CD4-positive, alpha-beta memory T cell (primary cell): ENCODE data around the gene ST3GAL4. TPM values are rescaled to one million over a fixed set of nuclear protein-coding genes. Genes with fewer than 3 reads are reported as not detected.
A peak's percentile ranks its signal among the peaks of the same experiment; 100 is the strongest.

Source experiments
- CTCF ChIA-PET: fragments of 350-600 bp; sonication (Branson Sonifier 250); formaldehyde crosslinking; loops from one replicate; lab custom pipeline; 2021; ENCODE audit warnings: inconsistent platforms; ENCODE audit not compliant: partially characterized antibody; lab: Charles Lee
- POLR2A ChIA-PET: fragments of 350-600 bp; sonication (Branson Sonifier 250); formaldehyde crosslinking; loops from one replicate; lab custom pipeline; 2021; ENCODE audit not compliant: partially characterized antibody; lab: Charles Lee
- DNase-seq, 5 donors: peaks; one replicate each; pipeline versions ENCODE4 v3.0.0 to v3.0.0-alpha.2; 2020 to 2022; ENCODE audit warnings: mixed read lengths in 1 of 5
- H3K27ac ChIP-seq: one replicate; pipeline ENCODE4 v1.7.0; 2013; ENCODE audit warnings: low read depth, low read length
- H3K27me3 ChIP-seq: 2 replicates; pipeline ENCODE4 v1.7.0; 2013; ENCODE audit warnings: mild to moderate bottlenecking, low read length, moderate library complexity; ENCODE audit not compliant: insufficient read depth
- H3K36me3 ChIP-seq: 2 replicates; pipeline ENCODE4 v1.7.0; 2013; ENCODE audit warnings: mild to moderate bottlenecking, low read length, moderate library complexity; ENCODE audit not compliant: insufficient read depth
- H3K4me1 ChIP-seq: 2 replicates; pipeline ENCODE4 v1.7.0; 2013; ENCODE audit warnings: mild to moderate bottlenecking, low read length, moderate library complexity; ENCODE audit not compliant: insufficient read depth
- H3K4me3 ChIP-seq, 2 donors: one replicate each; pipeline ENCODE4 v1.7.0; 2013; ENCODE audit warnings: low read length in 2 of 2, mild to moderate bottlenecking in 1 of 2
- H3K9me3 ChIP-seq, 2 donors: one replicate each; pipeline ENCODE4 v1.7.0; 2013; ENCODE audit warnings: low read length in 2 of 2, control low read depth in 1 of 2; ENCODE audit not compliant: control insufficient read depth in 1 of 2
- H3K27ac Mint-ChIP-seq, 7 donors: one replicate each; pipeline ENCODE4 v1.8.0; 2020 to 2021; ENCODE audit warnings: mixed read lengths in 7 of 7, mild to moderate bottlenecking in 6 of 7, inconsistent platforms in 3 of 7, moderate library complexity in 3 of 7
- H3K27me3 Mint-ChIP-seq, 2 donors: one replicate each; pipeline ENCODE4 v1.8.0; 2020 to 2021; ENCODE audit warnings: mixed read lengths in 2 of 2
- H3K36me3 Mint-ChIP-seq, 2 donors: one replicate each; pipeline ENCODE4 v1.8.0; 2020 to 2021; ENCODE audit warnings: mixed read lengths in 2 of 2, inconsistent platforms in 1 of 2, mild to moderate bottlenecking in 1 of 2
- H3K4me1 Mint-ChIP-seq, 4 donors: one replicate each; pipeline ENCODE4 v1.8.0; 2020 to 2021; ENCODE audit warnings: mixed read lengths in 4 of 4, mild to moderate bottlenecking in 1 of 4
- H3K4me3 Mint-ChIP-seq, 8 donors: one replicate each; pipeline ENCODE4 v1.8.0; 2020 to 2021; ENCODE audit warnings: mixed read lengths in 8 of 8, mild to moderate bottlenecking in 7 of 8, moderate library complexity in 6 of 8, inconsistent platforms in 3 of 8
- H3K9me3 Mint-ChIP-seq, 8 donors: one replicate each; pipeline ENCODE4 v1.8.0; 2020 to 2021; ENCODE audit warnings: mixed read lengths in 8 of 8, mild to moderate bottlenecking in 5 of 8, inconsistent platforms in 3 of 8, moderate library complexity in 1 of 8
- intact Hi-C: fragments of 100-400 bp; cut with micrococcal nuclease; formaldehyde crosslinking; loops from one replicate; pipeline ENCODE4 v1.15.1; 2023
- polyA plus RNA-seq, 2 donors: library from polyadenylated mRNA; unstranded; fragments of 300-500 nt; fragmentation: Illumina TruSeq; gene quantifications; one replicate each; pipeline ENCODE4 v1.2.3, GENCODE V29; 2021
- total RNA-seq, 2 experiments: library from RNA; stranded (reverse); gene quantifications; one replicate each; pipeline ENCODE4 v1.2.3, GENCODE V29; 2021

ST3GAL4 gene
- total and polyA plus RNA-seq, 4 experiments from 2014 or later: 2.6 to 5.9 (median 3.6) TPM

GRCh38 chr11:126335463-126335760, 20.1 kb upstream of the ST3GAL4 start:
- intact Hi-C loops: no loop called here
- H3K27ac Mint-ChIP-seq: peak overlapping the region in 1 of 7 donors; percentile 27
- H3K9me3 Mint-ChIP-seq: no peaks in the 10 kb centered on the region
- H3K4me3 Mint-ChIP-seq: no peak overlapping the region
- POLR2A ChIA-PET: interaction anchor here (0.7 kb wide), 1 partner anchor 20 kb away, joined by 3 read pairs; the partner anchor contains the start of gene ST3GAL4
- Histone ChIP-seq H3K4me1 (no peaks in the 10 kb centered on the region), H3K27ac (no peak overlapping the region), H3K27me3 (no peaks in the 10 kb centered on the region), H3K36me3 (peaks cover 54% of the 10 kb centered on the region), H3K9me3 (no peaks in the 10 kb centered on the region), H3K4me3 (no peak overlapping the region)
- CTCF ChIA-PET: interaction anchor here (1.7 kb wide), 1 partner anchor 25 kb away, joined by 4 read pairs; no protein-coding TSS in a partner anchor
- peaks cover 0 to 10% (median 3%) of the 10 kb centered on the region in 4 donors for H3K4me1 Mint-ChIP-seq
- peaks cover 39 to 68% of the 10 kb centered on the region in 2 donors for H3K36me3 Mint-ChIP-seq
- no peak for DNase-seq
- no peaks in the 10 kb centered on the region for H3K27me3 Mint-ChIP-seq

GRCh38 chr11:126336138-126336541, 19.3 kb upstream of the ST3GAL4 start:
- ChIA-PET CTCF (interaction anchor here (1.7 kb wide), 1 partner anchor 25 kb away, joined by 4 read pairs; no protein-coding TSS in a partner anchor), POLR2A (no interaction called here)
- no peaks in the 10 kb centered on the region for H3K4me1 ChIP-seq
- no peak overlapping the region for H3K4me3 ChIP-seq
- H3K36me3 ChIP-seq: peaks cover 56% of the 10 kb centered on the region
- Mint-ChIP-seq H3K27ac (peak overlapping the region in 6 of 7 donors; percentile 8 to 86 (median 28)), H3K4me3 (no peak overlapping the region), H3K9me3 (no peaks in the 10 kb centered on the region), H3K27me3 (no peaks in the 10 kb centered on the region), H3K4me1 (peaks cover 0 to 11% (median 3%) of the 10 kb centered on the region in 4 donors), H3K36me3 (peaks cover 42 to 74% of the 10 kb centered on the region in 2 donors)
- intact Hi-C loops: no loop called here
- no peaks in the 10 kb centered on the region for H3K9me3 ChIP-seq
- H3K27me3 ChIP-seq: no peaks in the 10 kb centered on the region
- no peak for DNase-seq
- no peak overlapping the region for H3K27ac ChIP-seq

GRCh38 chr11:126336671-126337101, 18.8 kb upstream of the ST3GAL4 start:
- ChIA-PET POLR2A (no interaction called here), CTCF (interaction anchor here (1.7 kb wide), 1 partner anchor 26 kb away, joined by 4 read pairs; no protein-coding TSS in a partner anchor)
- peaks cover 54% of the 10 kb centered on the region for H3K36me3 ChIP-seq
- Mint-ChIP-seq H3K4me1 (peaks cover 0 to 16% (median 3%) of the 10 kb centered on the region in 4 donors), H3K4me3 (no peak overlapping the region), H3K9me3 (no peaks in the 10 kb centered on the region), H3K27ac (peak overlapping the region in 5 of 7 donors; percentile 8 to 36 (median 21)), H3K27me3 (no peaks in the 10 kb centered on the region), H3K36me3 (peaks cover 42 to 74% of the 10 kb centered on the region in 2 donors)
- intact Hi-C loops: no loop called here
- no peaks in the 10 kb centered on the region for H3K27me3 ChIP-seq
- H3K27ac ChIP-seq: no peak overlapping the region
- no peaks in the 10 kb centered on the region for H3K9me3 ChIP-seq
- DNase-seq: no peak
- no peaks in the 10 kb centered on the region for H3K4me1 ChIP-seq
- no peak overlapping the region for H3K4me3 ChIP-seq

- peaks cover 41 to 74% of the 10 kb centered on the region in 2 donors for H3K36me3 Mint-ChIP-seq
- CTCF ChIA-PET: no interaction called here
These were observed 18.4 kb upstream of the ST3GAL4 start for GRCh38 chr11:126337126-126337473.

GRCh38 chr11:126337474-126338241, 17.8 kb upstream of the ST3GAL4 start:
- Histone ChIP-seq H3K4me3 (no peak overlapping the region), H3K27ac (no peak overlapping the region), H3K36me3 (peaks cover 44% of the 10 kb centered on the region), H3K27me3 (no peaks in the 10 kb centered on the region), H3K4me1 (no peaks in the 10 kb centered on the region), H3K9me3 (no peaks in the 10 kb centered on the region)
- peaks cover 36 to 74% of the 10 kb centered on the region in 2 donors for H3K36me3 Mint-ChIP-seq
- intact Hi-C loops: no loop called here
- H3K4me3 Mint-ChIP-seq: no peak overlapping the region
- no peaks in the 10 kb centered on the region for H3K27me3 Mint-ChIP-seq
- CTCF ChIA-PET: interaction anchor here (0.7 kb wide), 1 partner anchor 27 kb away, joined by 3 read pairs; no protein-coding TSS in a partner anchor
- no peak for DNase-seq
- H3K27ac Mint-ChIP-seq: no peak overlapping the region
- peaks cover 0 to 16% (median 2%) of the 10 kb centered on the region in 4 donors for H3K4me1 Mint-ChIP-seq
- POLR2A ChIA-PET: no interaction called here
- H3K9me3 Mint-ChIP-seq: no peaks in the 10 kb centered on the region

More at GRCh38 chr11:126337126-126337473, 18.4 kb upstream of the ST3GAL4 start:
- Histone ChIP-seq H3K9me3 (no peaks in the 10 kb centered on the region), H3K27me3 (no peaks in the 10 kb centered on the region), H3K4me3 (no peak overlapping the region), H3K36me3 (peaks cover 50% of the 10 kb centered on the region), H3K4me1 (no peaks in the 10 kb centered on the region), H3K27ac (no peak overlapping the region)
- Mint-ChIP-seq H3K27ac (peak overlapping the region in 1 of 7 donors; percentile 36), H3K9me3 (no peaks in the 10 kb centered on the region), H3K4me3 (no peak overlapping the region), H3K4me1 (peaks cover 0 to 20% (median 3%) of the 10 kb centered on the region in 4 donors), H3K27me3 (no peaks in the 10 kb centered on the region)
- POLR2A ChIA-PET: no interaction called here
- no peak for DNase-seq
- intact Hi-C loops: no loop called here

- Mint-ChIP-seq H3K27me3 (no peaks in the 10 kb centered on the region), H3K4me1 (peaks cover 0 to 16% (median 2%) of the 10 kb centered on the region in 4 donors), H3K9me3 (no peaks in the 10 kb centered on the region), H3K36me3 (peaks cover 31 to 67% of the 10 kb centered on the region in 2 donors), H3K27ac (peak overlapping the region in 3 of 7 donors; percentile 51 to 57 (median 53)), H3K4me3 (no peak overlapping the region)
- H3K4me3 ChIP-seq: no peak overlapping the region
- POLR2A ChIA-PET: no interaction called here
- intact Hi-C loops: no loop called here
- H3K4me1 ChIP-seq: no peaks in the 10 kb centered on the region
- no peak overlapping the region for H3K27ac ChIP-seq
- CTCF ChIA-PET: interaction anchor here (0.7 kb wide), 1 partner anchor 28 kb away, joined by 3 read pairs; no protein-coding TSS in a partner anchor
- no peak for DNase-seq
- H3K27me3 ChIP-seq: no peaks in the 10 kb centered on the region
- no peaks in the 10 kb centered on the region for H3K9me3 ChIP-seq
- peaks cover 41% of the 10 kb centered on the region for H3K36me3 ChIP-seq
These were observed 17.0 kb upstream of the ST3GAL4 start for GRCh38 chr11:126338346-126339055.
